ENCODE measurements around the gene KCNF1.

GRCh38 chr2:10917927-10918326 is 6.2 kb downstream of the KCNF1 start:
- no peak for TF ChIP-seq CTCF (IDR thresholded peaks at IDR 0.05)
- no peak for TF ChIP-seq POLR2A (IDR thresholded peaks at IDR 0.05)
- no peak for TF ChIP-seq POLR2AphosphoS5 (IDR thresholded peaks at IDR 0.05)
